Body of pancreas (tissue), 4 donors: ENCODE measurements around the gene COL18A1.

Experiments used
- POLR2A ChIP-seq, 3 donors: fragments of 450-650 bp; IDR thresholded peaks; one replicate each; pipeline ENCODE4 v1.6.1; 2016; ENCODE audit warnings: antibody characterized with exemption in 3 of 3, mild to moderate bottlenecking in 2 of 3
- TF ChIP-seq, protein P1 (sequence below), 7 experiments: fragments of 450-650 bp in 4 of 7; fragments of 200-600 bp in 3 of 7; sonication (generic) in 3 of 7; IDR thresholded peaks; one replicate each; pipeline ENCODE4 v1.5.1; 2016 to 2019; ENCODE audit warnings: antibody characterized with exemption in 7 of 7

DNA sequence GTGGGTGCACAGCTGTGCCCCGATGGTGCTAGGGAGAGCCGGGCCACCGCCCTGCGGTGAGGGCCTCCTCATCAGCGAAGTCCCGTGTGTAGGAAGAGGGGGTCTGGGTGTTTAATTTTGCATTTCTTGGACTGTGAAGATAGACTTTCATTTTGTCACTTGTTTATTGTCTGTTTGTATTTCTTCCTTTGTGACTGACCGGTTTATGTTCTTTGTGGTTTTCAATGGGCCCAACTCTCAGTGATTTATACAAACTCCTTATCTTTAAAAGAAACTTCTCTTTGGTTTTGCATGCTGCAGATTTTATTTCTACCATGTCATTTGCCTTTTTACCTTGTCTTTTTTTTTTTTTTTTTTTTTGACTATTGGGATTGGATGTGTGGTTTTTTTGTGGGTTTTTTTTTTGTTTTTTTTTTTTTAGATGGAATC lies 65.1 kb downstream of the COL18A1 start:
- TF ChIP-seq, protein P1, sequence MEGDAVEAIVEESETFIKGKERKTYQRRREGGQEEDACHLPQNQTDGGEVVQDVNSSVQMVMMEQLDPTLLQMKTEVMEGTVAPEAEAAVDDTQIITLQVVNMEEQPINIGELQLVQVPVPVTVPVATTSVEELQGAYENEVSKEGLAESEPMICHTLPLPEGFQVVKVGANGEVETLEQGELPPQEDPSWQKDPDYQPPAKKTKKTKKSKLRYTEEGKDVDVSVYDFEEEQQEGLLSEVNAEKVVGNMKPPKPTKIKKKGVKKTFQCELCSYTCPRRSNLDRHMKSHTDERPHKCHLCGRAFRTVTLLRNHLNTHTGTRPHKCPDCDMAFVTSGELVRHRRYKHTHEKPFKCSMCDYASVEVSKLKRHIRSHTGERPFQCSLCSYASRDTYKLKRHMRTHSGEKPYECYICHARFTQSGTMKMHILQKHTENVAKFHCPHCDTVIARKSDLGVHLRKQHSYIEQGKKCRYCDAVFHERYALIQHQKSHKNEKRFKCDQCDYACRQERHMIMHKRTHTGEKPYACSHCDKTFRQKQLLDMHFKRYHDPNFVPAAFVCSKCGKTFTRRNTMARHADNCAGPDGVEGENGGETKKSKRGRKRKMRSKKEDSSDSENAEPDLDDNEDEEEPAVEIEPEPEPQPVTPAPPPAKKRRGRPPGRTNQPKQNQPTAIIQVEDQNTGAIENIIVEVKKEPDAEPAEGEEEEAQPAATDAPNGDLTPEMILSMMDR (IDR thresholded peaks at IDR 0.05): no peak
- no peak for TF ChIP-seq POLR2A (IDR thresholded peaks at IDR 0.05)
